ENCODE data around the gene RARA. TPM values are rescaled to one million over a fixed set of nuclear protein-coding genes. Genes with fewer than 3 reads are reported as not detected.
"Not testable (repeated sequence)": the region's sequence is repeated elsewhere in the genome, so short reads cannot be mapped to it uniquely, and the experiment has no call there.

The RARA gene
- total RNA-seq, 2 donors from 2014 or later = 28.5 to 51.7 TPM

DNA sequence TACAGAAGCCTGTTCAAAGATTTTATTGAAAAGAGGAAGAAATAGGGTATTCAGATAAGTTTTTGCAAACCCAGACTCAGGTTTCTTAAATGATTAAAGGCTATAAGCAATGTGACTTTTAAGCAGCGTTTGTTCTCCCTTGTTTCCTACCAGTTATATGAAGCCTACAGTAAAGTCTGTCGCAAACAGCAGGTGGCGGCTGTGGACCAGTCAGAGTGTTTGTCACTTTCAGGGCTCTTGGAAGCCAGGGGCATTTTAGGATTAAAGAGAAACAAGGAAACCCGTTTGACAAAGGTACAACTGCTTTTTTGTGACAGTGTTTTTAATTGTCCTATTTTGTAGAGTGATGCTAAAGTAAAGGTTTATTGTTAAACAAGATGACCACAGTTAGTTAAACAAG, 7.7 kb upstream of the RARA start:
- Histone ChIP-seq H3K36me3 (no peaks in the 10 kb centered on the region), H3K4me3 (no peak overlapping the region), H3K27me3 (no peaks in the 10 kb centered on the region), H3K27ac (no peak overlapping the region), H3K9me3 (no peaks in the 10 kb centered on the region), H3K4me1 (peaks cover 0 to 45% of the 10 kb centered on the region in 2 donors)
- TF ChIP-seq, protein P1, sequence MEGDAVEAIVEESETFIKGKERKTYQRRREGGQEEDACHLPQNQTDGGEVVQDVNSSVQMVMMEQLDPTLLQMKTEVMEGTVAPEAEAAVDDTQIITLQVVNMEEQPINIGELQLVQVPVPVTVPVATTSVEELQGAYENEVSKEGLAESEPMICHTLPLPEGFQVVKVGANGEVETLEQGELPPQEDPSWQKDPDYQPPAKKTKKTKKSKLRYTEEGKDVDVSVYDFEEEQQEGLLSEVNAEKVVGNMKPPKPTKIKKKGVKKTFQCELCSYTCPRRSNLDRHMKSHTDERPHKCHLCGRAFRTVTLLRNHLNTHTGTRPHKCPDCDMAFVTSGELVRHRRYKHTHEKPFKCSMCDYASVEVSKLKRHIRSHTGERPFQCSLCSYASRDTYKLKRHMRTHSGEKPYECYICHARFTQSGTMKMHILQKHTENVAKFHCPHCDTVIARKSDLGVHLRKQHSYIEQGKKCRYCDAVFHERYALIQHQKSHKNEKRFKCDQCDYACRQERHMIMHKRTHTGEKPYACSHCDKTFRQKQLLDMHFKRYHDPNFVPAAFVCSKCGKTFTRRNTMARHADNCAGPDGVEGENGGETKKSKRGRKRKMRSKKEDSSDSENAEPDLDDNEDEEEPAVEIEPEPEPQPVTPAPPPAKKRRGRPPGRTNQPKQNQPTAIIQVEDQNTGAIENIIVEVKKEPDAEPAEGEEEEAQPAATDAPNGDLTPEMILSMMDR (IDR thresholded peaks at IDR 0.05) = peak; percentile 23 to 63
- no peak for DNase-seq (ENCODE audit: low spot score)

DNA sequence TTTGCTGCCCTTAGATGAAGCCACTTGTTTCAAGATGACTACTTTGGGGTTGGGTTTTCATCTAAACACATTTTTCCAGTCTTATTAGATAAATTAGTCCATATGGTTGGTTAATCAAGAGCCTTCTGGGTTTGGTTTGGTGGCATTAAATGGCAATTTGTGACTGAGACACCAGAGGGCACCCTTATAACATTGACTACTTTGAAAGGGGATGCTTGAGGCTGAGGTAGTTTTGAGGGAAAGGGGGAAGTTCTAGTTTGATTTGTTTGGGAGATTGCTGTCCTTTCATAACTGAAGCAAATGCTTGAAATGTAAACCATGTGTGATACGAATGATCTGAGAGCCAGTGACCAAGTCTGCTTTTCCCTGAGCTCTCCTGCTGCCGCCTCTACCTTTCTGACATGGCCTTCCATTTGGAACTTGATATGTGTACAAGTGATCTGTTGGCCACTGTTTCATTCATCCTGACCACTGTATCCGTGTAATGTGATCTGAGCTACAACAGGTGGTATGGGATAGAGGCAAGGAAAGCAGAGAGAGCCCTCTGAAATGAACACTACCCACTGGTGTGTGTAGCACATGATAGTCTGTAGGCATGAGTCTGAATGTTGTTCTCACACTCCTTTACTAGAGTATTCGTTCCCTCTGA, 5.8 kb upstream of the RARA start:
- Histone ChIP-seq H3K4me3 (no peak overlapping the region), H3K9me3 (no peaks in the 10 kb centered on the region), H3K4me1 (peaks cover 0 to 63% of the 10 kb centered on the region in 2 donors), H3K36me3 (no peaks in the 10 kb centered on the region), H3K27ac (no peak overlapping the region), H3K27me3 (no peaks in the 10 kb centered on the region)
- TF ChIP-seq, protein P1 (IDR thresholded peaks at IDR 0.05) = peak; percentile 60 to 86
- no peak for DNase-seq (ENCODE audit: low spot score)

GRCh38 chr17:40303708-40304551, 5.0 kb upstream of the RARA start:
- no peaks in the 10 kb centered on the region for H3K9me3 ChIP-seq
- no peaks in the 10 kb centered on the region for H3K27me3 ChIP-seq
- TF ChIP-seq, protein P1 (IDR thresholded peaks at IDR 0.05) = no peak
- peak overlapping the region in 1 of 2 donors; percentile 32 for H3K27ac ChIP-seq
- no peaks in the 10 kb centered on the region for H3K36me3 ChIP-seq
- H3K4me1 ChIP-seq = peaks cover 0 to 63% of the 10 kb centered on the region in 2 donors
- DNase-seq (ENCODE audit: low spot score) = no peak
- H3K4me3 ChIP-seq = no peak overlapping the region

- H3K4me3 ChIP-seq; H3K27me3 ChIP-seq; H3K9me3 ChIP-seq; H3K36me3 ChIP-seq; DNase-seq (ENCODE audit: low spot score): not testable (repeated sequence)
- peaks cover 0 to 63% of the 10 kb centered on the region in 2 donors for H3K4me1 ChIP-seq
- peak overlapping the region in 1 of 2 donors; percentile 32 for H3K27ac ChIP-seq
Measured at GRCh38 chr17:40304552-40304863, 4.5 kb upstream of the RARA start.

- H3K4me3 ChIP-seq; H3K27ac ChIP-seq; H3K36me3 ChIP-seq; H3K27me3 ChIP-seq; DNase-seq (ENCODE audit: low spot score); H3K9me3 ChIP-seq: not testable (repeated sequence)
- H3K4me1 ChIP-seq = peaks cover 0 to 63% of the 10 kb centered on the region in 2 donors
Measured at GRCh38 chr17:40304866-40305265, 4.1 kb upstream of the RARA start.

DNA sequence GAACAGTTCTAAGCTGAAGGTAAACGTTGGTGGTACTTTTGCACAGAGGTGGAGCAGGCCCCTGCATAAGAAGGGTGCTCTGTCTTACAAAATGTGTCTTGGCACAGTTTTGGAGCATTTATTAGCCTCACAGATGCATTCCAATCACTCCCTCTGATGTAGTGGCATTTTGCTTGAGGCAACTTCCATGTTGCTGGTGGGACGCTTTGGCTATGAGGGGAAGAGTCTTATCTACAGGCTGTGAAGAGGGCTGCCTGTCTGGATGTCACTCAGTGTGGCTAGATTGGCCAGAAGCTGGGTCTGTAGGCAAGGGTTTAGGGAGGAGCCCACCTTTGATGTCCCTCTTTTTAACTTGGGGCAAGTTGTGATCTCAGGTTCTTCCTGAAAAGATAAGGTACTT, 2.6 kb upstream of the RARA start:
- TF ChIP-seq, protein P1 (IDR thresholded peaks at IDR 0.05) = no peak
- no peaks in the 10 kb centered on the region for H3K36me3 ChIP-seq
- H3K4me3 ChIP-seq = no peak overlapping the region
- H3K27ac ChIP-seq = peak overlapping the region; percentile 9 to 59
- H3K4me1 ChIP-seq = peaks cover 8 to 74% of the 10 kb centered on the region in 2 donors
- no peaks in the 10 kb centered on the region for H3K27me3 ChIP-seq
- H3K9me3 ChIP-seq = no peaks in the 10 kb centered on the region
- DNase-seq (ENCODE audit: low spot score) = no peak
